ENCODE measurements around the gene SPINK4. TPM values are rescaled to one million over a fixed set of nuclear protein-coding genes. Genes with fewer than 3 reads are reported as not detected.

Gene SPINK4
- total RNA-seq, 1 donor from 2014 or later, result not detected

- Histone ChIP-seq H3K27me3 (ENCODE audit: control insufficient read depth, insufficient read depth, low read length) (no peaks in the 10 kb centered on the region), H3K4me3 (ENCODE audit: low read depth, low read length) (no peak overlapping the region), H3K36me3 (ENCODE audit: control insufficient read depth, insufficient read depth, low read length) (no peaks in the 10 kb centered on the region)
- TF ChIP-seq, protein P1, sequence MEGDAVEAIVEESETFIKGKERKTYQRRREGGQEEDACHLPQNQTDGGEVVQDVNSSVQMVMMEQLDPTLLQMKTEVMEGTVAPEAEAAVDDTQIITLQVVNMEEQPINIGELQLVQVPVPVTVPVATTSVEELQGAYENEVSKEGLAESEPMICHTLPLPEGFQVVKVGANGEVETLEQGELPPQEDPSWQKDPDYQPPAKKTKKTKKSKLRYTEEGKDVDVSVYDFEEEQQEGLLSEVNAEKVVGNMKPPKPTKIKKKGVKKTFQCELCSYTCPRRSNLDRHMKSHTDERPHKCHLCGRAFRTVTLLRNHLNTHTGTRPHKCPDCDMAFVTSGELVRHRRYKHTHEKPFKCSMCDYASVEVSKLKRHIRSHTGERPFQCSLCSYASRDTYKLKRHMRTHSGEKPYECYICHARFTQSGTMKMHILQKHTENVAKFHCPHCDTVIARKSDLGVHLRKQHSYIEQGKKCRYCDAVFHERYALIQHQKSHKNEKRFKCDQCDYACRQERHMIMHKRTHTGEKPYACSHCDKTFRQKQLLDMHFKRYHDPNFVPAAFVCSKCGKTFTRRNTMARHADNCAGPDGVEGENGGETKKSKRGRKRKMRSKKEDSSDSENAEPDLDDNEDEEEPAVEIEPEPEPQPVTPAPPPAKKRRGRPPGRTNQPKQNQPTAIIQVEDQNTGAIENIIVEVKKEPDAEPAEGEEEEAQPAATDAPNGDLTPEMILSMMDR (IDR thresholded peaks at IDR 0.05; ENCODE audit: insufficient read depth, low read length, severe bottlenecking), result peak; percentile 46
- peak; percentile 80 for DNase-seq (ENCODE audit: low read depth)
- FAIRE-seq, result no peak
These were observed 14.4 kb upstream of the SPINK4 start for GRCh38 chr9:33225319-33226147.

GRCh38 chr9:33227008-33227398 lies 13.0 kb upstream of the SPINK4 start:
- no peaks in the 10 kb centered on the region for H3K27me3 ChIP-seq (ENCODE audit: control insufficient read depth, insufficient read depth, low read length)
- no peak overlapping the region for H3K4me3 ChIP-seq (ENCODE audit: low read depth, low read length)
- no peak for DNase-seq (ENCODE audit: low read depth)
- TF ChIP-seq, protein P1 (IDR thresholded peaks at IDR 0.05; ENCODE audit: insufficient read depth, low read length, severe bottlenecking), result no peak
- FAIRE-seq, result no peak
- no peaks in the 10 kb centered on the region for H3K36me3 ChIP-seq (ENCODE audit: control insufficient read depth, insufficient read depth, low read length)

DNA sequence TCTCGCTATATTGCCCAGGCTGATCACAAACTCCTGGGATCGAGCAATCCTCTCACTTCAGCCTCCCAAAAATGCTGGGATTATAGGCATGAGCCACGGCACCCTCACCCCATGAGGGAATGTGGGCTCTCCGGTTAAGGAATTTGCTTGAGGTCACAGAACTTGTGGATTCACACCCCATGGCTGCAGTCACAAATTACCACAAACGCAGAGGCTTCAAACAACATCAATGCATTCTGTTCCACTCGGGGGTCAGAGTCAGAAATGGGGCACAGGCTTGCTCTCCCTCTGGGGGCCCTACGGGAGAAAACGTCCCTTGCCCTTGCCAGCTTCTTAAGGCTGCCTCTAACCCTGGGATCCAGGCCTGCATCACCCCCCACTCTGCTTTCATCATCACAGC lies 12.2 kb upstream of the SPINK4 start:
- H3K27me3 ChIP-seq (ENCODE audit: control insufficient read depth, insufficient read depth, low read length), result no peaks in the 10 kb centered on the region
- DNase-seq (ENCODE audit: low read depth), result peak; percentile 21
- FAIRE-seq, result no peak

DNA sequence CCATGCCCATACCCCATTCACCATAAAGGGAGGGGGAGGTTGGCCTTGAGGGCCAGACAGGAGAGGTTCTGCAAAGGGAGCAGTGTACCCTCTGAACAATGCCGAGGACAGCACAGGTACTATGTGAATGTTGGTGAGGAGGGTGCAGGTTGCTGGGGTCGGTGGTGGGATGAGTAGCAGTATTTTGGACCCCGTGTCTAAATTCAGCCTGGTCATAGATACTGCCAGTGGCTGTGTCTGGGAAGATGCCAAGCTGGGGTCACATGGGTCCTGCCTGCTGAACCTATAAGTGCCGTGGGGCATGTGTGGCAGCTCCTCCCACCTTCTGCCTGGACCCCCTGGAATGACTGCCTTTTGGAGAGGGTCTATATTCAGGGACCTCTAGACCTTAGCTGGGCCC lies 11.4 kb upstream of the SPINK4 start:
- Histone ChIP-seq H3K27me3 (ENCODE audit: control insufficient read depth, insufficient read depth, low read length) (no peaks in the 10 kb centered on the region), H3K36me3 (ENCODE audit: control insufficient read depth, insufficient read depth, low read length) (no peaks in the 10 kb centered on the region), H3K4me3 (ENCODE audit: low read depth, low read length) (no peak overlapping the region)
- TF ChIP-seq, protein P1 (IDR thresholded peaks at IDR 0.05; ENCODE audit: insufficient read depth, low read length, severe bottlenecking), result no peak
- DNase-seq (ENCODE audit: low read depth) (no peak), FAIRE-seq (no peak)

More for the DNA sequence above, 12.2 kb upstream of the SPINK4 start:
- H3K36me3 ChIP-seq (ENCODE audit: control insufficient read depth, insufficient read depth, low read length), result no peaks in the 10 kb centered on the region
- TF ChIP-seq, protein P1 (IDR thresholded peaks at IDR 0.05; ENCODE audit: insufficient read depth, low read length, severe bottlenecking), result no peak
- no peak overlapping the region for H3K4me3 ChIP-seq (ENCODE audit: low read depth, low read length)

GRCh38 chr9:33229359-33230114 lies 10.4 kb upstream of the SPINK4 start:
- FAIRE-seq (peak; percentile 88), DNase-seq (ENCODE audit: low read depth) (peak; percentile 98)
- Histone ChIP-seq H3K4me3 (ENCODE audit: low read depth, low read length) (no peak overlapping the region), H3K27me3 (ENCODE audit: control insufficient read depth, insufficient read depth, low read length) (no peaks in the 10 kb centered on the region), H3K36me3 (ENCODE audit: control insufficient read depth, insufficient read depth, low read length) (no peaks in the 10 kb centered on the region)
- TF ChIP-seq, protein P1 (IDR thresholded peaks at IDR 0.05; ENCODE audit: insufficient read depth, low read length, severe bottlenecking), result peak; percentile 94
